Stimulated activated CD4-positive, alpha-beta T cell treated with anti-CD3 and anti-CD28 coated beads, Interleukin-1b, Interleukin-23, amount 100 ng/mL, for 48 hours (primary cell): Measurements from ENCODE around the gene ODF4.
"Not testable (repeated sequence)": the region's sequence is repeated elsewhere in the genome, so short reads cannot be mapped to it uniquely, and the experiment has no call there.

ENCODE experiments used
- DNase-seq: peaks from one replicate; pipeline ENCODE4 v3.0.0-alpha.2; 2020

Gene ODF4

DNA sequence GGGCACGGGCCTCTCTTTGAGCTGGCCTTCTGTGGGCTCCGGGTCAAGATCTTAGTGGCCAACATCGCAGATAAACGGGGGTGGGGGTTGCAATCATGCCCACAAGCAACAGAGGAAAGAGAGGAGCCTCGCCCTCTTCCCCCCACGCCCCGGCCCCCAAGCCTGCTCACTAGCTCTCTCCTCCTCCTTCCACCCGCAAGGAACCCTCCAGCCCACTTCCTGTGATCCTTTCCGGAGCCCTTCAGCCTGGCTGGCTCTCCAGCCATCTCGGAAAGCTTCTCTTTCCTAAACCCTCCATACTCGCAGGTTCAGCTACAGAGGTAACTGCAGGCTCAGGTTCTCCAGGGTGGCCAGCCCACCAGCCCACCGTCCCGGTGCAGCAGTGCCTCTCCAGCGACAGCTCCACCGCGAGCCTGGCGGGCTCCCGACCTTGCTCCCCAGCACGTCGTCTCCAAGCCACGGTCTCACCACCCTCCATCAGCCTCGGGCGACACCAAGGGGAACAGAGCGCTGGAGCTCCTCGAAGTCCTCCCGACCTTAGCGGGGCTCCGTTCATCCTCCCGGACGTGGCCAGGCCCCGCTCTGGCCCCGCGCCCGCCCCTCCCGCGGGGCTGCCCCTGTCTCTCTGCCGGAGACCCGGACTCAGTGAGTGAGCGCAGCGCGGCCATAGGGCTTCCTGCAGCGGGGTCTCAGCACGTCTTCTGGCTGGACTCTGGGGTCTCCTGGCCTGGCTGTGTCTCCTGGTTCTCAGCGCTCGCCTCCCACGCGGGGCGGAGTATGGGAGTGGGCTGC, 12.9 kb upstream of the ODF4 start:
- DNase-seq: peak; percentile 11

DNA sequence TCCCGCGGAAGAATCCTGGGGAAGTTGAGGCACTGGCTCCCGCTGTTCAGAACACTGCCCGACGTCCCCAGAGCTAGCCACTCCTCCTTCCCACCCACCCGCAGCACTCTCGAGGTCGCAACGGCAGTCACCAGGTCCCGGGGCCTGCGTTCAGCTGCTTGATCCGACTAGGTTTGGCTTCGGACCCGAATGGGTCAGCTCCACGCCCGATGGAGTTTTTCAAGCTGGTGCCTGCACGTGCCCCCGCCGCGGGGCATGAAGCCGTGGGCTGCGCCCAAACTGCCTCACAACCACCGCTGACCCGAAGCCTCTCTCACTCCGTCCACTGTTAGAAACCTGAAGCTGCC, 12.4 kb upstream of the ODF4 start:
- no peak for DNase-seq

DNA sequence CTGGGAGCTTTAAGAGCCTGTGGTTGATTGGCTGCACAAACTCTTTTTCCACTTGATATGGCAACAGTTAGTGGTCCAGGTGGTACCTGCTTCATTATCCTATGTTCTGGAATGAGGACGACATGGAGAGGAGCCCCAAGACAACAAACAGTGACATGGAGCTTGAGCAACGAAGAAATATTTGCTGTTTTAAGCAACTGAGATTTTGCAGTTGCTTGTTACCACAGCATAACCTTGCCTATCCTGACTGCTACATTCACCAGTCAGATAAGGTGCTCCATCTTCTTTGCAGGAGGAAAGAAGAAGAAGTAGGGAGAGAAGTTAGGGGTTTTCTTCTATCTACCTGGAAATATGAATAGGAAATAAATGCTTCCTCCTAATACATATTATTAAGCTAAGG, 7.5 kb upstream of the ODF4 start:
- DNase-seq: no peak

DNA sequence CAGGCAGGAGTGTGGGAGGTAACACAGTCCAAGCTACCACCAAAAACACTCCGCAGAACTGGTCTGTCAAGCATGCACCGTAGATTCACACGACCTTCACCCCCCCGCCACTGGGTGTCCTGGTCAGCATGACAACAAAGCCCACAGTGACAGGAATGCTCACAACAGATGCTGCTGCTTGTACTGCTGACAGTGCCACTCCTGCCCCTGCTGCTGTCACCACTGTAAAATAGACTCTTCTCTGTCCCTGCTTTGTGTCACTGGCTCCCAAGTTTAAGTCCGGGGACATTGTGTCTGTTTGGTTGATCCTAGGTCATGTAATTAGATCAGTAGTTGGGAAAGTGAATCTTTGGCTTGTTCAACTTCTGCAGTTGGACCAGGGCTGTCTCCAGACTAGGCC, 7.0 kb upstream of the ODF4 start:
- DNase-seq: no peak

DNA sequence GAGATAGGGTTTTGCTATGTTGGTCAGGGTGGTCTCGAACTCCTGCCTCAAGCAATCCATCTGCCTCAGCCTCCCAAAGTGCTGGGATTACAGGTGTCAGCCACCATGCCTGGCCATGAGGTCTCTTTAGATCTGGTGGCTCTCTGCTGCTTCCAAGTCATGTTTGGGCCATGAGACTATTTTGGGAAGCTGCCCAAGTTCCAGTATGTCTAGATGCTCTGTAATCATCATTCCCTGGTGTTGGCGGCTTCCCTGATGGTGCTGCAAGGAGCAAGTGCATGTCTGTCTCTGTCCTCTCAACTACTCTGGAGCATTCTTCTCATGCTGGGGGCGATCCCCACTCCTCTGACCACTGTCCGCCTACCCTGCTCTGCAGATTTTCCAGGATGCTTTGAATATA, 6.4 kb upstream of the ODF4 start:
- DNase-seq: no peak

DNA sequence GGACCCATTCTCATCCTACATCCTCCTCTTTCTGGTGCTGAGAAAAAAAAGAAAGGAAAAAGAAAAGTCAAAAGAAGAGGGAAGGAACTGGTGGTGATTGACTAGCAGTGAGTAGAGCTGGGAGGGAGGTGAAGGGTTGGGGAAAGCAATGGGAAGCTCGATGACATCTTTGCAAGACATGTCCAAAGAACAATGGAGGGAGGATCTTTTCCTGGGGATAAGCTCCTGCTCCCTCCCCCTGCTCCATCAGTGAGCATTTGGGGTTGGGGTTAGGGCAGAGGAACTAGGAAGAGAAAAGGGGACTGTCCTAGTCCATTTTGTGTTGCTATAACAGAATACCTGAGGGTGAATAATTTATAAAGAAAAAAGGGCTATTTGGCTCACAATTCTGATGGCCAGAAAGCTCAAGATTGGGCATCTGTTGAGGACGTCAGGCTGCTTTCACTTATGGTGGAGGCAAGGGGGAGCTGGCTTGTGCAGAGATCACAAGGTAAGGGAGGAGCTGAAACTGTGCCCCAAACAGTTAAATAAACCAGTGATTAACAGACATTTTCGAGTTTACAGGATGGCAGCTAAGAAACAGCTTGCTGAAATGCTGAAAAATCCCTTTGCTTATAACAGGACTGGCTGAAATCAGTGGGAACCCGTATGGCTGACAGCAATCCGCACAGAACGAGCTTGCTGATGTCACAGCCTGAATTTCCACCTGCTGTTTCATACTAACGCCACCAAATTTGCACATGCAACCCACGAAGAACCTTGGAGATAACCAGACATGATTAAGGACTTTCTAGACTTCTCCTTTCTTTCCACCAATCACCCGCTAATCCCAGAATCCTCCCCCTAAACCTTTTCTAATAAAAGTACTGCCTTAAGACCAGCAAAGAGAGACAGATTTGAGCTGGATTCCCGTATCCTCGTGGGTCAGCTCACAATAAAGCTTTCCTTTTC, 1.6 kb upstream of the ODF4 start:
- no peak for DNase-seq

DNA sequence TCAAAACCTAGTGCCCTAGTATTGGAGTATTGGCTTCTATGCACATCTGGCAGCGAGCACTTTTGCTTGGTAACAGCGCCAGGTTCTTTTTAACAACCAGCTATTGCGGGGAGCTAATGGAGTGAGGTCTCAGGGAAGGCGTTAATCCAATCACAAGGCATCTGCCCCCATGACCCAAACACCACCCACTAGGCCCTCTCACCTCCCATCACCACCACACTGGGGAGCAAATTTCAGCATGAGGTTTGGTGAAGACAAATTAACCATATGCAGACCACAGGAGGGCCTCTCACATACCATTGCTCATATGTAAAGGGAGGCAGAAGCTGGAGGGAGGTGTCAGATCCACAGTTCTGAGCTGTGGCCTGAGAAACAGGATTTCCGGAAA, 893 bp upstream of the ODF4 start:
- no peak for DNase-seq

DNA sequence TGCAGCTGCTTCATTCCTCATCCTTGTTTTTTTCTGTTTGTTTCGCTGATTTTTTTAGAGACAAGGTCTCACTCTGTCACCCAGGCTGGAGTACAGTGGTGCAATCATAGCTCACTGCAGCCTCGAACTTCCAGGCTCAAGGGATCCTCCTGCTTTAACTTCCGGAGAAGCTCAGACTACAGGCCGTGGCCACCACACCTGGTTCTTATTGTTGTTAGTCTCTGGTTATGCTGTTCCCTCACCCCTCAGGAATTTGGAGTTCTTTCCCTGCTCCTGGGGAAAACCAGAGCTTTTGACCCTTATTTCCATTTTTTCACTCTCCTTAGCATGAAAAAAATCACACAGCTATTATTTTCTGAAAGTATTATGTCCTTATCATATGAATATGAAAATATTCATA, 1.8 kb downstream of the ODF4 start:
- DNase-seq: no peak

DNA sequence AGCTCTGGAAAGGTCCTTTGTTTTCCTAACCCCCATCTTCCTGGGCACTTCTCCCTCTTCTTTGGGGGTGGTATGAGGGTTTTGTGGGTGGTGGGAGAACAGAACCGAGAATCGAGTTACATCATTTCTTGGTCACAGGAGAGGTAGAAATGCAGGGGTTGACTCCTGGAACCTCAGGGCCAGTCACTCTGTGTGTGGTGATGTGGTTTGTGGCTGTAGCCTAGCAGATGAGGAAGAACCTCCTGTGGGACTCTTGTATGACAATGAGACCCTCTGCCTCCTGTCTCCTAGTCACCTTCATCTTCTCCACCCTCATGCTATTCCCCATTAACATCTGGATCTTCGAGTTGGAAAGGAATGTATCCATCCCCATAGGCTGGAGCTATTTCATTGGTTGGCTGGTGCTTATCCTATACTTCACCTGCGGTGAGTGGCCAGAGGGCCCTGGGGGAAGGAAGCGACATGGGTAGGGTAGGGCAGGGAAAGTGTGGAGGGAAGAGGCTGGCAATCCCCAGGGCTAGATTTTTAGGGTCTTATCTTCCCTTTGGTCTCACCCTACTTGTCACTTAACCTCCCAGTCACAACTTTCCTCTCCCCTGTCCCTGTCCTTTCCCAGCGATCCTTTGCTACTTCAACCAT, 5.5 kb downstream of the ODF4 start:
- peak; percentile 7 for DNase-seq

DNA sequence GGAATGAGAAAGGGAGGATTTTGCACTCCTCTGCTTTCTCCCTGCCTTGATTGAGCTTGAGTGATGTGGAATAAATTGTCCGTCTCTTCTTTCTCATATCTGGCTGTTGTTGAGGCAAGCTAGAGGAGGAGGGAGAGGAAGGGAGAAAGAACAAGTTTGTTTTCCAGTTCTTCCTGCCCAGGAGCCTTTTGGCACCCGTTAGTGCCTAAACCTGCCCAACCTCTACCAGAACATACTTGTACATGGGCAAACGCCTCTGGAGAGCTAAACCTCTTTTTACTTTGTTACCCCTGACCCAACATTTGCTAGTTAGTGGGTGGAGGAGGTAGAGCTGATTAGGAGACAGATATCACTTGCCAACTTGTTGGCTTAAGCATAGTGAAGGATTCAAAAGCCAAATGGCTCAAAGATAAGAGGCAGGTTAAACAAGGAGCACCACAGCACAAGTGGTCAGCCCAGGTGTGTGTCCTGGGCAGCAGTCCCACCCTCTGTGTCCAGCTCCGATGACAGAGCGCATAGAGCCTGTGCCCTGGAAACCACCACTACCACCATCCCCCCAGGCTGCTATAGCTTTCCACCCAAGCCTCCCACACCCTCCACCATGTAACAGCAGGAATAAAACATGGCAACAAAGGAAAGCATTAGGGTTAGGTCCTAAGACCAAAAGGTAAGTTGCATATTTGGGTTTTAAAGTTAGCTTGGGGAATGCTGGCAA, 6.5 kb downstream of the ODF4 start:
- no peak for DNase-seq

DNA sequence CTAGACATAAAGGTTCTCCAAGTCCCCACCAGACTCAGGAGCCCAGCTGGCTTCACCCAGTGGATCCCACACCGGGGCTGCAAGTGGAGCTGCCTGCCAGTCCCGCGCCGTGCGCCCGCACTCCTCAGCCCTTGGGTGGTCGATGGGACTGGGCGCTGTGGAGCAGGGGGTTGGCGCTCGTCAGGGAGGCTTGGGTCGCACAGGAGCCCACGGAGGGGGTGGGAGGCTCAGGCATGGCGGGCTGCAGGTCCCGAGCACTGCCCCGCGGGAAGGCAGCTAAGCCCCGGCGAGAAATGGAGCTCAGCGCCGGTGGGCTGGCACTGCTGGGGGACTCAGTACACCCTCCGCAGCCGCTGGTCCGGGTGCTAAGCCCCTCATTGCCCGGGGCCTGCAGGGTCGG, 7.4 kb downstream of the ODF4 start:
- not testable (repeated sequence) for DNase-seq

DNA sequence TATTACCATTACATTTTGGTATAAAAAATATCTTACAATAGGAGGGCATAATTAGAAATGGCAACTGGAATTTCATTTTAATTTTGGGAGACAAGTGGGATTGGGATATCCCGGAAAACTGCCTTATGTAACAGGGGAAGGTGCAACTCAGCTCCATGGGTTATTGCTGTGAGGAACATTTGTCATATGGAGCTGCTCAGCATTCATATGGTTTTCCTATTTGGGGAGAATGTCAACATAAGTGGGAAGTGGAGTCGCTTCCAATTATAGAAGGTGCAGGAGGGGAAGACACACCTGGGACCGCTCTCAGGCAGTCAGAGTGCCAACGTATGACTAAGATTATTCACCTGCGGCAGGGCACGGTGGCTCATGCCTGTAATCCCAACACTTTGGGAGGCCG, 10.7 kb downstream of the ODF4 start:
- no peak for DNase-seq

DNA sequence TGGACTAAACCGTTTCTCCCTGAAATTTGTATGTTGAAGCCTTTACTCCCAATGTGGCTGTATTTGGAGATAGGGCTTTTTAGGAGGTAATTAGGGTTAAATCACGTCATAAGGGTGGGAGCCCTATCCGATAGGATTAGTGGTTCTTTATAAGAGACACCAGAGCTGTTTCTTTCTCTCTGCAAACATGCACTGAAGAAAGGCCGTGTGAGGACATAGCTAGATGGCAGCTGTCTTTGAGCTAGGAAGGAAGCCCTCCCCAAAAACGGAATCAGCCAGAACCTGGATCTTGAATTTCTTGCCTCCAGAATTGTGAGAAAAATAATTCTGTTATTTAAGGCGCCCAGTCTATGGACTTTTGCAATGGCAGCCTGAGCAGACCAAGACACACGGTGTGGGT, 14.1 kb downstream of the ODF4 start:
- DNase-seq: no peak

DNA sequence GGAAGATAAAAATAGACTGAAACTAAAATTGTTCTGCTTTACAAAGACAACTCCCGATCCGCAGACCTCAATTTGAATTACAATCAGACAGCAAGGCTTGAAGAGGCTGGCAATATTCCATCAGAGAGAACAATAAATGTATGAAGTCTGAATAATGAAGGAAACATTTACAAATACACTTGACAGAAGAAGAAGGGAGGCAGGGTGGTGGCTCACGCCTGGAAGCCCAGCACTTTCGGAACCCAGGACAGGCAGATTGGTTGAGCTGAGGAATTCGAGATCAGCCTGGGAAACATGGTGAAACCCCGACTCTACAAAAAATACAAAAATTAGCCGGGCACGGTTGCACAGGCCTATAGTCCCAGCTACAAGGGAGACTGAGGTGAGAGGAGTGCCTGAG, 14.6 kb downstream of the ODF4 start:
- no peak for DNase-seq

DNA sequence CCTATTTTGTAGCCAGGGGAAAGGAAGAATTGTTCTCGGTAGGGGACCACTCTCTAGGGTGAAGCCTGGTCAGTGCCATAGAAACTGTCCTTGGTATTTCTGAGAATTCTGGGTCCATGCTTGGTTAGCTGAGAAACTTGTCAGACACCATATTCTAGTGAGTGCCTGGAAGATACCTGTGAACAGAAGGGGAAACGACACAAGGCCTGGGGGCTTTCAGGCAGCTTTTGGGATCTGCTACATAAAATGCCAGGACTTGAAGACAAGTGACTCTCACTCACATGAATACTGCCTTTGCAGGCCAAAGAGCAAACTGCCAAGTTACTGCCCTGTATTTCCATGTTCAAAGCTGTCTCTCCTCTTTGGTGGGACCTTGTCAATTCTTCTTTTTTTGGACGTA, 18.3 kb downstream of the ODF4 start:
- DNase-seq: no peak

DNA sequence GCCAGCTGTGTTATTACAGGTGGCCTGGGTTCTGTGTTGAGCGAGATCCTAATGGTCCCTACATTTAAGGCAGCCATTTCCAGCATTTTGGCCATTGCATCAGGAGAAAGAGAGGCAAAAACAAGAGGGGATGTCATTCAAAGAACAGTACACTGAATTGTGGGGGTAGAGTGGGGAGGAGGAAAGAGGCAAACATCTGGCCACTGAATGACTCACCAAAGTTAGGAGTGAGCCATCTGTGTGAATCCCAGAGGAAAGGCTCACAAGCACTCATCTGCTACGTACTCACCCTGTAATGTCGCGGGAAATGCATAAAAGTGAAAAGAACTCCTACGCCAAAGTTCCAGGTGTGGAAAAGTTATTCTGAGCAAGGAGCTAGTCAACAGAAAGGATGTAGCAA, 20.1 kb downstream of the ODF4 start:
- no peak for DNase-seq

DNA sequence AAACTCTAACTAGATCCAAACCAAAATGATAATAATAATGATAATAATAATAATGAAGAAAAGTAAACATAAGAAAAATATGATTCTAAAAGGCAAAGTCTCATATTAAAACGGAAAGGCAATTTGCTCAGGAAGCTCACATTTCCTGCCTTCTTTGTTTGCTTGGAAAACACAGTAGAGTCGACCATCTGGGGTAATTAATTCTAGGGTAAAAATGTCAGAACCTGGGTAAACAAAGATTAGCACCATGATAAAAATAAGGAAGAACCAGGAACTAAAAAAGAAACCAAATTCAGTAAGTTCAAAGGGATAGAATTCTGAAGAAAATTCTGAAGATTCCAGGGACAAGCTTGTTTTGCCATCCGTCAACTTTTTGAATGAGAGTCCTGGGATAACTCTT, 20.6 kb downstream of the ODF4 start:
- no peak for DNase-seq

DNA sequence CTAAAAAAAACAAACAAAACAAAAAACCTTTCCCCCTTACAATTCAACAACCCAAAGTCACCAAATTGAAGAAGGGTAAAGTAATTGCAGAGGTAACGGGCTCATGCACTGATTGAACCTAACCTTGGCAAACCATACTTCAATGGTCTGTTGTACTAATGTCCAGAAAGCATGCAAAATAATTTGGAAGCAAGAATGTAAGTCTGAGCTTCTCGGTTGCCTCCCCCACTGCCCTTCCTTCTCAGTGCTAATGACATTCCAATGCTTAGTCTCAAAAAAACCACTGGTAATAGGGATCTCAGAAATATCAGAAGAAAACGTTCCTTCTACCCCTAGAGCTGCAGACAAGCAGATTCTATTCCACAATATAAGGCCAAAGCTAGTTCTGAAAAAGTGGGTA, 21.1 kb downstream of the ODF4 start:
- DNase-seq: no peak

DNA sequence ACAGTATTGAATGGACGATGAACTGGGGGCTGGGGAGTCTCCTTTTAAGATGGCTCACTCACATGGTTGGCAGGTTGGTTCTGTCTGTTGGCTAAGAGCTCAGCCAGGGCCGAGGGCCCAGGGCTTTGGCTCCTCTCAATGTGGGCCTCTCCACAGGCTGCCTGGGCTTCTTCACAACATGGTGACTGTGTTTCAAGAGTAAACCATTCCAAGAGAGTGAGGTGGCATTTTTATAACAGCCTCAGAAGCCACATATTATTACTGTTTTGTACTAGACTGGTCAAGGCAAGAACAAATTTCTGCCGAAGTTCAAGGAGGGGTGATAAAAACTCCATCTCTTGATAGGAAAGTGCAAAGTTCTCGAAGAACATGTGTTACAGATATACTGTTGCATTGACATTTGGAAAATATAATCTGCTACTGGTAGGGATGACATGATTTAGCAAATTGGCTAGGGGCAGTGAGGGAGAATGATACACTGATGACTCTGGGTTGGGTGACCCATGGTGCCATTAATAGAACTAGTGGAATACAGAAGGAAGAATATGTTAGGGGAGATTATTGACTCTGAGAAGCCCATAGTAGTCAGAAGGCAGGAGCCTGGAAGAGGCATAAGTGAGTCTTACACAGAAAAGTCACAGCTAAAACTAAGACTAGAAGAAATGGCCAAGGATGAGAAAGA, 23.2 kb downstream of the ODF4 start:
- DNase-seq: no peak

DNA sequence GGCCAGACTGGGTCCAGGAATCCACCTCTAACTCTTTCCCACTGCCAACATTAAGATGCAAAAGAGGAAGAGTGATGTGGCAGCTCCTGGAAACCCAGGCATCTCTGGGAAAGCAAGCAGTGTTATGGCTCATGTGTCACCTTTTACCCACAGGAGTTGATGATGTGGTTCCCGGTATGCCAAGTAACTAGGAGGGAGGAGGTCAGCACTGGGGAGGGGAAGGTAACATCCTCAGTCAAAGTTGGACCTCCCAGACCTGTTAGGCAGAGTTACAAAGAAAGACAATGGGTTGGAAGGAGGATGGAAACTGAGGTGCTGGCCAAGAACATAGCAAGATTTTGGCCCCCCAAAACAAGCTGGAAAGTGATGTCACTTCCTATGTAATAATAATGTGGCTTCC, 25.5 kb downstream of the ODF4 start:
- DNase-seq: no peak

DNA sequence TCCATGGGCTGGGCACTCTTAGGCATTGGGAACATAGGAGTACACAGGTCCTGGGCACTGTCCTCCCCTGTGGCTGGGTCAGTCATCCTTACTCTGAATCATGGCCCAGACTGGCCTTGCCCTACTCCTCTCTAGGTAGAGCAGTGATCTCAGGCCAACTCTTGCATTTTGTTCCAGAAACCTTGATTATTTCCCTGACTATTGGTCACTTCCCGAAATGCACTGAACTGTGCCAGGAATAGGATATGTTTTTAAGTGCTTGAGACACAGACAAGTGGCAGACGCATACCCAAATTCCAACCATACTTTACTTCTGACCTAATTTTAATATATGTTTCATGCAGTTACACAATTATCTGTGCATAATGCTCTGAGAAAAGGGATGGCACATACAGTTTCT, 26.6 kb downstream of the ODF4 start:
- no peak for DNase-seq

DNA sequence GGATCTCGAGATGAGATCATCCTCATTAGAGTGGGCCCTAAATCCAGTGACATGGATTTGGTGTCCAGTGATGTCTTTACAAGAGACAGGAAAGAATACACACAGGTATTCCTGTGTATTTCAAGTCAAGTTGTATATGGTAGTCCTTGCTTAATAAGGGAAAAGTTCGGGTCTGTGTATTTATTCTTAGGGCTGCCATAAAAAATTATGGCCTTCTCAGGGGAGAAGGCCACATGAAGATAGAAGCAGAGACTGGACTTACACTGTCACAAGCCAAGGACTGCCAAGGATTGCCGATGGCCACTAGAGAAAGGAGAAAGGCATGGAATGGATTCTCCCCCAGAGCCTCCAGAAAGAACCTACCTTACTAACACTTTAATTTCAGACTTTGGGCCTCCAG, 28.6 kb downstream of the ODF4 start:
- no peak for DNase-seq

DNA sequence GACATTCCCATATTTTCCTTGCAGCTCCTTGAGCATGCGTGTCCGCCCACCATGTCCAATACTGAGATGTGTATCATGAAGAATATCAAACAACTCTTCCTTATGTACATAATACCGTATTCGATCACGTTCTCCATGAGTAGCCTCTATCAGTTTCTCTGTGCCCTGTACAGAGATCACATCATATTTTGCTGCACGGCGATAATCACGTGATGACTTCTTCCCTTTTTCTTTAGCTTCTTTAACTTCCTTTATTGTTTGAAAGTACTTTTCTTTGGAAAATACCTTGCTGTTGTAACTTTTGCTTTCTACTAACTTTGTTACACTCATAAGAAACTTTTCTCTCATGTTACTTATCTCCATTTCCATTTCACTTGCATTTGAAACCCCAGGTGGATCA, 30.3 kb downstream of the ODF4 start:
- DNase-seq: no peak
